HepG2 (cell line): ENCODE measurements around the gene P4HB. TPM values are rescaled to one million over a fixed set of nuclear protein-coding genes. Genes with fewer than 3 reads are reported as not detected.

ENCODE experiments used
- ARID2 ChIP-seq: sonication (generic); formaldehyde crosslinking; IDR thresholded peaks from 2 replicates; pipeline ENCODE4 v1.8.1; 2022; ENCODE audit warnings: mild to moderate bottlenecking, missing genetic modification reagents, borderline replicate concordance
- ARNT ChIP-seq: fragments of 450-650 bp; IDR thresholded peaks from 2 replicates; pipeline ENCODE4 v1.6.1; 2017
- ATF2 ChIP-seq: sonication (generic); formaldehyde crosslinking; IDR thresholded peaks from 2 replicates; pipeline ENCODE4 v1.4.0; 2020; ENCODE audit warnings: missing genetic modification reagents
- CREM ChIP-seq, 2 experiments: sonication (generic) in 1 of 2; formaldehyde crosslinking in 1 of 2; IDR thresholded peaks; 2 replicates each; pipeline versions ENCODE4 v1.4.0 to v1.6.1; 2016 to 2020; ENCODE audit warnings: antibody characterized with exemption in 1 of 2, mild to moderate bottlenecking in 1 of 2, missing genetic modification reagents in 1 of 2
- DNMT3B ChIP-seq: conservative IDR thresholded peaks from 2 replicates; pipeline ENCODE4 v1.6.1; 2016; ENCODE audit warnings: missing biosample characterization, control low read depth
- NFATC3 ChIP-seq: sonication (generic); formaldehyde crosslinking; IDR thresholded peaks from 2 replicates; pipeline ENCODE4 v1.5.1; 2020; ENCODE audit warnings: mild to moderate bottlenecking, missing genetic modification reagents
- NR2F1 ChIP-seq, 2 experiments: fragments of 450-650 bp in 1 of 2; formaldehyde crosslinking in 1 of 2; IDR thresholded peaks; 2 replicates each; pipeline versions ENCODE4 v1.5.0 to v1.6.1; 2016 to 2020; ENCODE audit warnings: mild to moderate bottlenecking in 1 of 2, missing compliant biosample characterization in 1 of 2, missing genetic modification reagents in 1 of 2, moderate library complexity in 1 of 2
- ONECUT2 ChIP-seq: sonication (generic); formaldehyde crosslinking; IDR thresholded peaks from 2 replicates; pipeline ENCODE4 v1.4.0; 2020; ENCODE audit warnings: missing genetic modification reagents
- PCBP2 ChIP-seq: fragments of 200-400 bp; formaldehyde crosslinking; optimal IDR thresholded peaks from 2 replicates; pipeline ENCODE3; 2018; ENCODE audit warnings: low read length, low read depth; ENCODE audit not compliant: poor library complexity, severe bottlenecking
- SIX1 ChIP-seq: sonication (generic); formaldehyde crosslinking; IDR thresholded peaks from 2 replicates; pipeline ENCODE4 v1.4.0; 2020; ENCODE audit warnings: missing genetic modification reagents, borderline replicate concordance
- TEAD3 ChIP-seq: optimal IDR thresholded peaks from 2 replicates; pipeline ENCODE3; 2016; ENCODE audit warnings: borderline replicate concordance
- ZBTB7A ChIP-seq: sonication (generic); formaldehyde crosslinking; IDR thresholded peaks from 2 replicates; pipeline ENCODE4 v1.8.0; 2022; ENCODE audit warnings: mild to moderate bottlenecking, missing genetic modification reagents
- ZFP36 ChIP-seq: fragments of 150-350 bp; IDR thresholded peaks from 2 replicates; pipeline ENCODE4 v1.6.1; 2018; ENCODE audit warnings: borderline replicate concordance, low read length, low read depth; ENCODE audit not compliant: partially characterized antibody
- ZNF33A ChIP-seq: sonication (generic); formaldehyde crosslinking; IDR thresholded peaks from 2 replicates; pipeline ENCODE4 v1.5.1; 2020; ENCODE audit warnings: missing genetic modification reagents, mild to moderate bottlenecking, moderate library complexity, borderline replicate concordance
- ZNF510 ChIP-seq: sonication (generic); formaldehyde crosslinking; IDR thresholded peaks from 2 replicates; pipeline ENCODE4 v1.4.0; 2020; ENCODE audit warnings: low read depth, mild to moderate bottlenecking, missing genetic modification reagents
- ZNF543 ChIP-seq: sonication (generic); formaldehyde crosslinking; IDR thresholded peaks from 2 replicates; pipeline ENCODE4 v1.4.0; 2020; ENCODE audit warnings: mild to moderate bottlenecking, missing genetic modification reagents
- ZNF589 ChIP-seq: sonication (generic); formaldehyde crosslinking; conservative IDR thresholded peaks from 2 replicates; pipeline ENCODE4 v1.8.0; 2022; ENCODE audit warnings: mild to moderate bottlenecking, moderate library complexity, missing genetic modification reagents
- ZNF607 ChIP-seq: sonication (generic); formaldehyde crosslinking; IDR thresholded peaks from 2 replicates; pipeline ENCODE4 v1.5.1; 2020; ENCODE audit warnings: missing genetic modification reagents, mild to moderate bottlenecking, borderline replicate concordance
- ZNF619 ChIP-seq: sonication (generic); formaldehyde crosslinking; IDR thresholded peaks from 2 replicates; pipeline ENCODE4 v1.4.0; 2020; ENCODE audit warnings: mild to moderate bottlenecking, missing genetic modification reagents
- polyA plus RNA-seq, 8 experiments: library from polyadenylated mRNA; depleted of rRNA in 3 of 8; stranded (reverse) in 7 of 8; unstranded in 1 of 8; fragments of >200 nt; fragmentation: Illumina TruSeq in 4 of 8; extraction: Trizol in 4 of 8; gene quantifications; 2 replicates each; pipeline versions ENCODE4 v1.2.1 to v1.2.3, GENCODE V29; 2011 to 2016; ENCODE audit warnings: low read depth in 4 of 8, missing spikeins in 1 of 8, mixed read lengths in 1 of 8; ENCODE audit not compliant: insufficient read depth in 1 of 8
- total RNA-seq, 5 experiments: library from RNA; depleted of rRNA; stranded (reverse); fragments of >200 nt; fragmentation: Illumina TruSeq; extraction: Trizol; gene quantifications; 2 replicates each; pipeline ENCODE4 v1.2.3, GENCODE V29; 2016; ENCODE audit warnings: low read depth in 1 of 5
- TF ChIP-seq, protein P1 (sequence below): sonication (generic); formaldehyde crosslinking; IDR thresholded peaks from 2 replicates; pipeline ENCODE4 v1.4.0; 2020; ENCODE audit warnings: missing genetic modification reagents
- TF ChIP-seq, protein P2 (sequence below): IDR thresholded peaks from 2 replicates; pipeline ENCODE4 v1.6.1; 2016; ENCODE audit warnings: low read depth, control low read depth
- TF ChIP-seq, protein P3 (sequence below): sonication (generic); formaldehyde crosslinking; IDR thresholded peaks from 2 replicates; pipeline ENCODE4 v1.5.0; 2020; ENCODE audit warnings: missing genetic modification reagents, mild to moderate bottlenecking, borderline replicate concordance

The P4HB gene
- total and polyA plus RNA-seq, 2 of the 13 experiments (the other 11 are each of a cell fraction or from before 2014, with no cell fraction given) = 185 to 782 TPM

DNA sequence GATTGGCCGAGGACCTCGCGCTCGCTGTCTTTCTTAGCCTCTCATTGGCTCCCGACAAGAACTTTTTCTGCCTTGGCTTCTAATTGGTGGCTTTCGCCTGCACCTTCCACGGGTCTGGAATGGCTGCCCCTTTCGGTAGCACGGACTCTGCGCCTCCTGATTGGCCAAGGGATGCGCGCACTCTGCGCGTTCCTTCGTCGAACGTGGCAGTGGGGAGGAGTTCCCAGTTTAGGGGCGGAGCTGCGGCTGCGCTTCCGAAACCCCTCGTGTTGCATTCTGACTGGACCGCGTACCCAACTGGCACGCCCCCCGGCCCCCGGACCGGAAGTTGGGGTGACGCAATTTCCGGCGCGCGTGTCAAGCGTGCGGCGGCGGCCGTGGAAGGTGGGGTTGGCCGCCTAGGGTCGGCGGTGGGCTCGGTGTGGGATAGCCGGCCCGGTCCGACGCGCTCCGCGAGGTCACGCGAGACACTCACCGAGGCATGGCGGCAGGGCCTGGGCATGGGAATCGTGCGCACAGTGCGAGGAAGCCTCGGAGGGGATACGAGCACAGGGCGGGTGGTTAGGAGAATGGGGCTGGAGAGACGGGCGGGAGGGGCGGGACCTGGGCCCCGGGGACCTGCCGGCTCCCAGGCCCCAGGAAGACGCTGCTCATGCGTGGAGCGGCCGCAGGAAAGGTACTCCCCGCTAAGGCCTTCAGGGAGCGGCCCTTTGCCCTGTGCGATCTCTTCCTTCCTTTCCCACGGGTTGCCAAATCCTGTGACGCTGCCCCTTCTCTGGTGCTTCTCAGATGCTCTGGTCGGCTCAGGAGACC lies 627 bp upstream of the P4HB start (continued):
- TF ChIP-seq ARID2 (CRISPR knock-in tag) = no peak; the same call in 1 of the 2 replicates
- peak; percentile 95 for TF ChIP-seq CREM (IDR thresholded peaks at IDR 0.05)
- peak; percentile 69 for TF ChIP-seq CREM (CRISPR knock-in tag; IDR thresholded peaks at IDR 0.05)
- TF ChIP-seq ZNF607 (CRISPR knock-in tag) = peak; percentile 21; the same call in 1 of the 2 replicates
- TF ChIP-seq ZFP36 = no peak
- peak; percentile 96 for TF ChIP-seq ZNF589
- TF ChIP-seq, protein P1, sequence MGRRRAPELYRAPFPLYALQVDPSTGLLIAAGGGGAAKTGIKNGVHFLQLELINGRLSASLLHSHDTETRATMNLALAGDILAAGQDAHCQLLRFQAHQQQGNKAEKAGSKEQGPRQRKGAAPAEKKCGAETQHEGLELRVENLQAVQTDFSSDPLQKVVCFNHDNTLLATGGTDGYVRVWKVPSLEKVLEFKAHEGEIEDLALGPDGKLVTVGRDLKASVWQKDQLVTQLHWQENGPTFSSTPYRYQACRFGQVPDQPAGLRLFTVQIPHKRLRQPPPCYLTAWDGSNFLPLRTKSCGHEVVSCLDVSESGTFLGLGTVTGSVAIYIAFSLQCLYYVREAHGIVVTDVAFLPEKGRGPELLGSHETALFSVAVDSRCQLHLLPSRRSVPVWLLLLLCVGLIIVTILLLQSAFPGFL (CRISPR knock-in tag) = no peak
- no peak for TF ChIP-seq PCBP2
- TF ChIP-seq, protein P2, sequence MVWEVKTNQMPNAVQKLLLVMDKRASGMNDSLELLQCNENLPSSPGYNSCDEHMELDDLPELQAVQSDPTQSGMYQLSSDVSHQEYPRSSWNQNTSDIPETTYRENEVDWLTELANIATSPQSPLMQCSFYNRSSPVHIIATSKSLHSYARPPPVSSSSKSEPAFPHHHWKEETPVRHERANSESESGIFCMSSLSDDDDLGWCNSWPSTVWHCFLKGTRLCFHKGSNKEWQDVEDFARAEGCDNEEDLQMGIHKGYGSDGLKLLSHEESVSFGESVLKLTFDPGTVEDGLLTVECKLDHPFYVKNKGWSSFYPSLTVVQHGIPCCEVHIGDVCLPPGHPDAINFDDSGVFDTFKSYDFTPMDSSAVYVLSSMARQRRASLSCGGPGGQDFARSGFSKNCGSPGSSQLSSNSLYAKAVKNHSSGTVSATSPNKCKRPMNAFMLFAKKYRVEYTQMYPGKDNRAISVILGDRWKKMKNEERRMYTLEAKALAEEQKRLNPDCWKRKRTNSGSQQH (CRISPR knock-in tag) = peak; percentile 22; the same call in 1 of the 2 replicates
- no peak; the same call in 1 of the 2 replicates for TF ChIP-seq ZNF510 (CRISPR knock-in tag)
- no peak for TF ChIP-seq ONECUT2 (CRISPR knock-in tag)
- peak; percentile 78 for TF ChIP-seq TEAD3 (CRISPR knock-in tag)
- TF ChIP-seq NFATC3 (CRISPR knock-in tag) = peak; percentile 87; the same call in 1 of the 2 replicates
- peak; percentile 96 for TF ChIP-seq ZBTB7A (CRISPR knock-in tag)
- TF ChIP-seq, protein P3, sequence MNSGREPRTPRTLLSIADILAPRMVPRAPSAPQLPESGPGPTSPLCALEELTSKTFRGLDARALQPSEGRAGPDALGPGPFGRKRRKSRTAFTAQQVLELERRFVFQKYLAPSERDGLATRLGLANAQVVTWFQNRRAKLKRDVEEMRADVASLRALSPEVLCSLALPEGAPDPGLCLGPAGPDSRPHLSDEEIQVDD (CRISPR knock-in tag) = 0 out of 2 replicates have a peak, but pooled peaks have one; percentile 5
- TF ChIP-seq NR2F1 (CRISPR knock-in tag; IDR thresholded peaks at IDR 0.05) = 0 out of 4 replicates have a peak, but pooled peaks of 1 of the 2 experiments have one; percentile 18
- TF ChIP-seq ZNF543 = peak; percentile 26; the same call in 1 of the 2 replicates
- TF ChIP-seq ZNF619 = no peak
- no peak for TF ChIP-seq ZNF33A
- TF ChIP-seq DNMT3B (CRISPR knock-in tag) = peak; percentile 95
- TF ChIP-seq SIX1 (CRISPR knock-in tag) = 0 out of 2 replicates have a peak, but pooled peaks have one; percentile 16
- no peak for TF ChIP-seq ARNT
- peak; percentile 99 for TF ChIP-seq ATF2 (CRISPR knock-in tag)
